HepG2 (cell line): ENCODE data around the gene POLR2F. TPM values are rescaled to one million over a fixed set of nuclear protein-coding genes. Genes with fewer than 3 reads are reported as not detected.

ENCODE experiments used
- ARID4A ChIP-seq: sonication (generic); formaldehyde crosslinking; IDR thresholded peaks from 2 replicates; pipeline ENCODE4 v1.5.0; 2020; ENCODE audit warnings: mild to moderate bottlenecking, missing genetic modification reagents, borderline replicate concordance
- ATF7-NPFF ChIP-seq: sonication (generic); formaldehyde crosslinking; IDR thresholded peaks from 2 replicates; pipeline ENCODE4 v1.8.1; 2023; ENCODE audit warnings: mild to moderate bottlenecking, low read depth, missing genetic modification reagents, moderate library complexity
- CBX1 ChIP-seq: IDR thresholded peaks from one replicate; pipeline ENCODE4 v1.6.1; 2016; ENCODE audit warnings: antibody characterized with exemption, low read depth
- CENPX ChIP-seq: sonication (generic); formaldehyde crosslinking; IDR thresholded peaks from 2 replicates; pipeline ENCODE4 v1.9.0; 2021; ENCODE audit warnings: mild to moderate bottlenecking, missing genetic modification reagents, moderate library complexity
- CREB3 ChIP-seq: sonication (generic); formaldehyde crosslinking; IDR thresholded peaks from 2 replicates; pipeline ENCODE4 v1.5.0; 2020; ENCODE audit warnings: missing genetic modification reagents
- IKZF1 ChIP-seq: fragments of 450-650 bp; IDR thresholded peaks from 2 replicates; pipeline ENCODE4 v1.7.1; 2016
- KLF16 ChIP-seq, 2 experiments: sonication (generic) in 1 of 2; formaldehyde crosslinking in 1 of 2; IDR thresholded peaks; 2 replicates each; pipeline versions ENCODE4 v1.6.1 to v1.8.0; 2016 to 2023; ENCODE audit warnings: missing genetic modification reagents in 2 of 2, missing compliant biosample characterization in 1 of 2
- MBNL3 ChIP-seq: fragments of 250-450 bp; sonication (Bioruptor Pico); conservative IDR thresholded peaks from 2 replicates; pipeline ENCODE4 v1.8.0; 2022; ENCODE audit warnings: mild to moderate bottlenecking, inconsistent platforms
- NFRKB ChIP-seq: fragments of 450-650 bp; IDR thresholded peaks from 2 replicates; pipeline ENCODE4 v1.6.1; 2017
- NFYB ChIP-seq: sonication (generic); formaldehyde crosslinking; IDR thresholded peaks from 2 replicates; pipeline ENCODE4 v1.4.0; 2020; ENCODE audit warnings: missing genetic modification reagents
- NR2C2 ChIP-seq: sonication (generic); formaldehyde crosslinking; IDR thresholded peaks from 2 replicates; pipeline ENCODE4 v1.4.0; 2020; ENCODE audit warnings: missing genetic modification reagents, mild to moderate bottlenecking, moderate library complexity, borderline replicate concordance
- NR2F6 ChIP-seq, 2 experiments: IDR thresholded peaks; 2 replicates each; pipeline ENCODE4 v1.6.1; 2016; ENCODE audit warnings: antibody characterized with exemption in 1 of 2, mild to moderate bottlenecking in 1 of 2
- PLRG1 ChIP-seq: fragments of 450-650 bp; conservative IDR thresholded peaks from 2 replicates; pipeline ENCODE4 v1.6.1; 2016
- RBFOX2 ChIP-seq: fragments of 200-400 bp; formaldehyde crosslinking; IDR thresholded peaks from 2 replicates; pipeline ENCODE4 v1.6.1; 2017; ENCODE audit warnings: low read depth, mild to moderate bottlenecking, low read length
- RCOR2 ChIP-seq: IDR thresholded peaks from 2 replicates; pipeline ENCODE4 v1.6.1; 2016; ENCODE audit warnings: missing biosample characterization, missing genetic modification reagents
- REL ChIP-seq: sonication (generic); formaldehyde crosslinking; conservative IDR thresholded peaks from 2 replicates; pipeline ENCODE4 v1.8.0; 2022; ENCODE audit warnings: mild to moderate bottlenecking, missing genetic modification reagents, moderate library complexity
- REPIN1 ChIP-seq: sonication (generic); formaldehyde crosslinking; IDR thresholded peaks from 2 replicates; pipeline ENCODE4 v1.8.0; 2022; ENCODE audit warnings: missing genetic modification reagents, low read depth, mild to moderate bottlenecking, borderline replicate concordance
- SETDB1 ChIP-seq: sonication (generic); formaldehyde crosslinking; IDR thresholded peaks from 2 replicates; pipeline ENCODE4 v1.5.1; 2020; ENCODE audit warnings: missing genetic modification reagents, mild to moderate bottlenecking, borderline replicate concordance
- XBP1 ChIP-seq: sonication (generic); formaldehyde crosslinking; IDR thresholded peaks from 2 replicates; pipeline ENCODE4 v1.5.0; 2020; ENCODE audit warnings: missing genetic modification reagents
- ZBTB3 ChIP-seq: sonication (generic); formaldehyde crosslinking; IDR thresholded peaks from 2 replicates; pipeline ENCODE4 v1.4.0; 2020; ENCODE audit warnings: low read depth, mild to moderate bottlenecking, moderate library complexity, missing genetic modification reagents, borderline replicate concordance
- ZC3H13 ChIP-seq: sonication (generic); formaldehyde crosslinking; IDR thresholded peaks from 2 replicates; pipeline ENCODE4 v1.8.1; 2023; ENCODE audit warnings: mild to moderate bottlenecking, missing genetic modification reagents, moderate library complexity
- ZKSCAN1 ChIP-seq: fragments of 150-350 bp; IDR thresholded peaks from 2 replicates; pipeline ENCODE4 v1.6.1; 2014; ENCODE audit warnings: low read length
- ZNF296 ChIP-seq: sonication (generic); formaldehyde crosslinking; conservative IDR thresholded peaks from 2 replicates; pipeline ENCODE4 v1.5.0; 2020; ENCODE audit warnings: mild to moderate bottlenecking, missing genetic modification reagents
- ZNF430 ChIP-seq: sonication (generic); formaldehyde crosslinking; IDR thresholded peaks from 2 replicates; pipeline ENCODE4 v1.9.0; 2021; ENCODE audit warnings: mild to moderate bottlenecking, missing genetic modification reagents
- ZNF564 ChIP-seq: sonication (generic); formaldehyde crosslinking; IDR thresholded peaks from 2 replicates; pipeline ENCODE4 v1.8.1; 2023; ENCODE audit warnings: mild to moderate bottlenecking, missing genetic modification reagents
- ZSCAN12 ChIP-seq: sonication (generic); formaldehyde crosslinking; IDR thresholded peaks from 2 replicates; pipeline ENCODE4 v1.9.0; 2021; ENCODE audit warnings: mild to moderate bottlenecking, missing genetic modification reagents
- polyA plus RNA-seq, 8 experiments: library from polyadenylated mRNA; depleted of rRNA in 3 of 8; stranded (reverse) in 7 of 8; unstranded in 1 of 8; fragments of >200 nt; fragmentation: Illumina TruSeq in 4 of 8; extraction: Trizol in 4 of 8; gene quantifications; 2 replicates each; pipeline versions ENCODE4 v1.2.1 to v1.2.3, GENCODE V29; 2011 to 2016; ENCODE audit warnings: low read depth in 4 of 8, missing spikeins in 1 of 8, mixed read lengths in 1 of 8; ENCODE audit not compliant: insufficient read depth in 1 of 8
- total RNA-seq, 5 experiments: library from RNA; depleted of rRNA; stranded (reverse); fragments of >200 nt; fragmentation: Illumina TruSeq; extraction: Trizol; gene quantifications; 2 replicates each; pipeline ENCODE4 v1.2.3, GENCODE V29; 2016; ENCODE audit warnings: low read depth in 1 of 5
- TF ChIP-seq, protein P1 (sequence below): sonication (generic); formaldehyde crosslinking; IDR thresholded peaks from 2 replicates; pipeline ENCODE4 v1.4.0; 2020; ENCODE audit warnings: mild to moderate bottlenecking, missing genetic modification reagents

Gene POLR2F
- total and polyA plus RNA-seq, 2 of the 13 experiments (the other 11 are each of a cell fraction or from before 2014, with no cell fraction given): 135 to 158 TPM

DNA sequence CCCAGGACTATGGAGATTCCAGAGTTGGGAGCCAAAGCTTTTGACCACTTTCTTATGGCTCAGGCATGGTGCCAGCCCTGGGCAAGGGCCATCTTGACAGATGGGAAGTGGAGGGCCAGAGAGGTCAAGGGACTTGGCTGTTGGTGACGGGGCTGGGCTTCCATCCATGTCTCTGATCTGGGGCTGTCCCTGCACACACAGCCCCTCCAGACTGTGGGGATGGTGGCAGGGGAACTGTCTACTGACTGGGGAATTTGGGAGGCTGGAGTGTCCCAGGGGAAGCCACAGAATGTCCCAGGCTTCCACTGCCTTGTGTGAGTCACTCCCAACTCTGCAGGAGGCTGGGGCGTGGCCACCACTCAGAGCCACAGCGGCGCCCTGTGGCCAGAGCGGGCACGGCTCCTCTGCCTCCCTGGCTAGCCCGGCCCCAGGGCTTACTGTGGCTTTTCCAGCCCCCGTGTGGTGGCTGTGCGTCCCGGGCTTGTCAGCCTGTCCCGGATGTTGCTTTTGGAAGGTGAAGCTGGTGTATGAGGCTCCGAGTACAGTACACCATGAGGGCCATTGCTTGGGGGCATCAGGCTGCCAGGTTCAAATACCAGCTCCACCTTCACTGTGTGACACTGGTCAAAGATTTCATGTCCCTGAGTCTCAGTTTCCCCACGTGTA, 19.7 kb upstream of the POLR2F start (continued):
- TF ChIP-seq REPIN1 (CRISPR knock-in tag): peak; percentile 68; the same call in 1 of the 2 replicates
- TF ChIP-seq SETDB1 (CRISPR knock-in tag): no peak
- TF ChIP-seq NFRKB: no peak
- TF ChIP-seq KLF16 (CRISPR knock-in tag; IDR thresholded peaks at IDR 0.05): no peak
- no peak for TF ChIP-seq PLRG1
- no peak for TF ChIP-seq NR2F6 (IDR thresholded peaks at IDR 0.05)
- TF ChIP-seq NR2F6 (CRISPR knock-in tag; IDR thresholded peaks at IDR 0.05): peak; percentile 50; the same call in 1 of the 2 replicates
- no peak for TF ChIP-seq ZC3H13 (CRISPR knock-in tag)
- peak; percentile 79 for TF ChIP-seq ARID4A (CRISPR knock-in tag)
- peak; percentile 39; the same call in 1 of the 2 replicates for TF ChIP-seq ZSCAN12 (CRISPR knock-in tag)
- TF ChIP-seq IKZF1: no peak
- peak; percentile 70; the same call in 1 of the 2 replicates for TF ChIP-seq CREB3 (CRISPR knock-in tag)
- TF ChIP-seq ZNF430 (CRISPR knock-in tag): no peak
- TF ChIP-seq ZKSCAN1: no peak
- TF ChIP-seq RCOR2 (CRISPR knock-in tag): 0 out of 2 replicates have a peak, but pooled peaks have one; percentile 31
- TF ChIP-seq NFYB (CRISPR knock-in tag): no peak
- TF ChIP-seq REL (CRISPR knock-in tag): 0 out of 2 replicates have a peak, but pooled peaks have one; percentile 39
- TF ChIP-seq, protein P1, sequence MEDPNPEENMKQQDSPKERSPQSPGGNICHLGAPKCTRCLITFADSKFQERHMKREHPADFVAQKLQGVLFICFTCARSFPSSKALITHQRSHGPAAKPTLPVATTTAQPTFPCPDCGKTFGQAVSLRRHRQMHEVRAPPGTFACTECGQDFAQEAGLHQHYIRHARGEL (CRISPR knock-in tag): no peak
- TF ChIP-seq NR2C2 (CRISPR knock-in tag): no peak
- TF ChIP-seq MBNL3 (CRISPR knock-in tag): no peak
- no peak for TF ChIP-seq ZNF296 (CRISPR knock-in tag)
- no peak for TF ChIP-seq RBFOX2
- no peak for TF ChIP-seq ATF7-NPFF
- no peak for TF ChIP-seq CENPX (CRISPR knock-in tag)
- TF ChIP-seq XBP1 (CRISPR knock-in tag): no peak
- TF ChIP-seq ZBTB3 (CRISPR knock-in tag): no peak
- no peak for TF ChIP-seq CBX1
- no peak for TF ChIP-seq ZNF564
